MM.1S (cell line): ENCODE data around the gene DNAH10.

Experiments
- DNase-seq: peaks from one replicate; pipeline ENCODE4 v3.0.0-alpha.2; 2015
- H2AFZ ChIP-seq: fragments of 300-600 bp; sonication (generic); 2 replicates; pipeline ENCODE4 v1.6.0; 2016; ENCODE audit warnings: antibody characterized with exemption, low read length
- H3F3A ChIP-seq: fragments of 300-600 bp; sonication (generic); 2 replicates; pipeline ENCODE4 v1.6.1; 2016; ENCODE audit warnings: mild to moderate bottlenecking, antibody characterized with exemption, low read length, moderate library complexity, mixed read lengths; ENCODE audit not compliant: insufficient read depth
- H3K27ac ChIP-seq: fragments of 300-600 bp; sonication (generic); 2 replicates; pipeline ENCODE4 v1.5.1; 2016; ENCODE audit warnings: mild to moderate bottlenecking, low read length
- H3K27me3 ChIP-seq: fragments of 300-600 bp; sonication (generic); replicated peaks from 2 replicates; pipeline ENCODE4 v1.6.0; 2016; ENCODE audit warnings: low read length; ENCODE audit not compliant: insufficient read depth
- H3K36me3 ChIP-seq: fragments of 300-600 bp; sonication (generic); replicated peaks from 2 replicates; pipeline ENCODE4 v1.6.1; 2016; ENCODE audit warnings: mild to moderate bottlenecking, low read length, mixed read lengths; ENCODE audit not compliant: insufficient read depth
- H3K4me1 ChIP-seq: fragments of 300-600 bp; sonication (generic); 2 replicates; pipeline ENCODE4 v1.6.1; 2016; ENCODE audit warnings: low read length, mixed read lengths
- H3K4me2 ChIP-seq: fragments of 300-600 bp; sonication (generic); 2 replicates; pipeline ENCODE4 v1.6.0; 2016; ENCODE audit warnings: low read depth, low read length
- H3K4me3 ChIP-seq: fragments of 300-600 bp; sonication (generic); 2 replicates; pipeline ENCODE4 v1.5.1; 2016; ENCODE audit warnings: low read length, mixed read lengths
- H3K79me2 ChIP-seq: fragments of 300-600 bp; sonication (generic); 2 replicates; pipeline ENCODE4 v1.6.1; 2016; ENCODE audit warnings: mixed run types, low read length, mixed read lengths
- H3K9ac ChIP-seq: fragments of 300-600 bp; sonication (generic); 2 replicates; pipeline ENCODE4 v1.6.1; 2016; ENCODE audit warnings: low read length, mixed read lengths
- H3K9me2 ChIP-seq: fragments of 300-600 bp; sonication (generic); replicated peaks from 2 replicates; pipeline ENCODE4 v1.6.1; 2016; ENCODE audit warnings: mild to moderate bottlenecking, low read length, mixed read lengths; ENCODE audit not compliant: insufficient read depth
- H3K9me3 ChIP-seq: fragments of 300-600 bp; sonication (generic); replicated peaks from 2 replicates; pipeline ENCODE4 v1.6.1; 2016; ENCODE audit warnings: mild to moderate bottlenecking, low read length, mixed read lengths; ENCODE audit not compliant: insufficient read depth
- H4K20me1 ChIP-seq: fragments of 300-600 bp; sonication (generic); 2 replicates; pipeline ENCODE4 v1.6.1; 2016; ENCODE audit warnings: mild to moderate bottlenecking, low read length, moderate library complexity, mixed read lengths; ENCODE audit not compliant: insufficient read depth
- EZH2 ChIP-seq: fragments of 300-600 bp; sonication (generic); optimal IDR thresholded peaks from 2 replicates; pipeline ENCODE3; 2017; ENCODE audit warnings: low read depth, mild to moderate bottlenecking, antibody characterized with exemption, low read length, mixed read lengths
- EZH2phosphoT487 ChIP-seq: fragments of 300-600 bp; sonication (generic); IDR thresholded peaks from 2 replicates; pipeline ENCODE4 v1.6.1; 2018; ENCODE audit warnings: antibody characterized with exemption, low read length
- TF ChIP-seq, protein P1 (sequence below): fragments of 300-600 bp; sonication (generic); IDR thresholded peaks from 2 replicates; pipeline ENCODE4 v1.5.1; 2016; ENCODE audit warnings: antibody characterized with exemption, low read length, mixed read lengths

The DNAH10 gene

GRCh38 chr12:123899368-123899767 is 137.3 kb downstream of the DNAH10 start:
- no peaks in the 10 kb centered on the region for H3K4me1 ChIP-seq
- H3K9me3 ChIP-seq: no peaks in the 10 kb centered on the region
- no peaks in the 10 kb centered on the region for H3F3A ChIP-seq
- H3K27me3 ChIP-seq: no peaks in the 10 kb centered on the region
- H3K27ac ChIP-seq: no peak overlapping the region
- no peak for DNase-seq
- H3K4me3 ChIP-seq: no peak overlapping the region
- H4K20me1 ChIP-seq: no peaks in the 10 kb centered on the region
- no peaks in the 10 kb centered on the region for H3K9me2 ChIP-seq
- no peak overlapping the region for H3K9ac ChIP-seq
- no peak overlapping the region for H3K4me2 ChIP-seq
- no peaks in the 10 kb centered on the region for H3K36me3 ChIP-seq
- TF ChIP-seq, protein P1, sequence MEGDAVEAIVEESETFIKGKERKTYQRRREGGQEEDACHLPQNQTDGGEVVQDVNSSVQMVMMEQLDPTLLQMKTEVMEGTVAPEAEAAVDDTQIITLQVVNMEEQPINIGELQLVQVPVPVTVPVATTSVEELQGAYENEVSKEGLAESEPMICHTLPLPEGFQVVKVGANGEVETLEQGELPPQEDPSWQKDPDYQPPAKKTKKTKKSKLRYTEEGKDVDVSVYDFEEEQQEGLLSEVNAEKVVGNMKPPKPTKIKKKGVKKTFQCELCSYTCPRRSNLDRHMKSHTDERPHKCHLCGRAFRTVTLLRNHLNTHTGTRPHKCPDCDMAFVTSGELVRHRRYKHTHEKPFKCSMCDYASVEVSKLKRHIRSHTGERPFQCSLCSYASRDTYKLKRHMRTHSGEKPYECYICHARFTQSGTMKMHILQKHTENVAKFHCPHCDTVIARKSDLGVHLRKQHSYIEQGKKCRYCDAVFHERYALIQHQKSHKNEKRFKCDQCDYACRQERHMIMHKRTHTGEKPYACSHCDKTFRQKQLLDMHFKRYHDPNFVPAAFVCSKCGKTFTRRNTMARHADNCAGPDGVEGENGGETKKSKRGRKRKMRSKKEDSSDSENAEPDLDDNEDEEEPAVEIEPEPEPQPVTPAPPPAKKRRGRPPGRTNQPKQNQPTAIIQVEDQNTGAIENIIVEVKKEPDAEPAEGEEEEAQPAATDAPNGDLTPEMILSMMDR: no peak
- no peak for TF ChIP-seq EZH2phosphoT487
- TF ChIP-seq EZH2: no peak
- H2AFZ ChIP-seq: no peak overlapping the region
- no peaks in the 10 kb centered on the region for H3K79me2 ChIP-seq

- Histone ChIP-seq H3K9me2 (no peaks in the 10 kb centered on the region), H3F3A (no peaks in the 10 kb centered on the region), H3K4me1 (no peaks in the 10 kb centered on the region), H3K79me2 (no peaks in the 10 kb centered on the region), H3K9ac (no peak overlapping the region), H3K36me3 (no peaks in the 10 kb centered on the region), H3K27me3 (no peaks in the 10 kb centered on the region), H3K27ac (no peak overlapping the region), H3K4me2 (no peak overlapping the region), H2AFZ (no peak overlapping the region), H3K9me3 (no peaks in the 10 kb centered on the region), H4K20me1 (no peaks in the 10 kb centered on the region), H3K4me3 (no peak overlapping the region)
- TF ChIP-seq, protein P1: no peak
- TF ChIP-seq EZH2phosphoT487: no peak
- TF ChIP-seq EZH2: no peak
- DNase-seq: no peak
Measured at GRCh38 chr12:123900871-123901376, 138.8 kb downstream of the DNAH10 start.

DNA sequence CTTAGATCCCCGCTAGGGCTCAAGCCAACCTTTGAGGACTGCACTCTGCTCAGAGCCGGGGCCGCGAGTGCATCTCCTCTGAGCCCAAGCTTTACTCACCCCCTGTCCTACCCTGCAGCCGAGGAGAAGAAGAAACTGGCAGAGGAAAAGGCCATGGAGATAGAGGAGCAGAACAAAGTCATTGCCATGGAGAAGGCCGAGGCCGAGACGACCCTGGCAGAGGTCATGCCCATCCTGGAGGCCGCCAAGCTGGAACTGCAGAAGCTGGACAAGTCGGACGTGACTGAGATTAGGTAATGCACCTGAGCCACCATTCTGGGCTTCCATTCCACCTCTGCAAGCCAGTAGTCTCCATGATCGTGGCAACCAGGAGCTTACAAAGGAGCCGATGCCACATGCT is 140.7 kb downstream of the DNAH10 start:
- TF ChIP-seq, protein P1: no peak
- no peak for TF ChIP-seq EZH2phosphoT487
- no peak for TF ChIP-seq EZH2
- DNase-seq: no peak
- no peaks in the 10 kb centered on the region for H3K9me2 ChIP-seq

More for the DNA sequence above, 140.7 kb downstream of the DNAH10 start:
- Histone ChIP-seq H2AFZ (no peak overlapping the region), H3K9me3 (no peaks in the 10 kb centered on the region), H3K4me1 (no peaks in the 10 kb centered on the region), H3K36me3 (no peaks in the 10 kb centered on the region), H3K79me2 (no peaks in the 10 kb centered on the region), H3F3A (no peaks in the 10 kb centered on the region), H3K4me2 (no peak overlapping the region), H4K20me1 (no peaks in the 10 kb centered on the region), H3K27ac (no peak overlapping the region), H3K9ac (no peak overlapping the region), H3K27me3 (no peaks in the 10 kb centered on the region), H3K4me3 (no peak overlapping the region)
